ENCODE data around the gene GPHB5.

- no peak for TF ChIP-seq ETV6 (CRISPR knock-in tag; conservative IDR thresholded peaks at IDR 0.05)
- TF ChIP-seq FOXK1 (CRISPR knock-in tag; IDR thresholded peaks at IDR 0.05; ENCODE audit: borderline replicate concordance, low read depth), result no peak
- no peak for TF ChIP-seq JDP2 (CRISPR knock-in tag; IDR thresholded peaks at IDR 0.05; ENCODE audit: borderline replicate concordance)
- no peak for TF ChIP-seq POLR2A (IDR thresholded peaks at IDR 0.05; ENCODE audit: insufficient read depth in 1 of 2, low read depth in 2 of 2, low read length in 2 of 2)
- TF ChIP-seq HCFC1 (IDR thresholded peaks at IDR 0.05; ENCODE audit: low read depth, low read length), result no peak
- TF ChIP-seq ARNT (IDR thresholded peaks at IDR 0.05), result no peak
- TF ChIP-seq JUNB (CRISPR knock-in tag; IDR thresholded peaks at IDR 0.05; ENCODE audit: borderline replicate concordance), result no peak
- no peak for TF ChIP-seq MAZ (IDR thresholded peaks at IDR 0.05; ENCODE audit: borderline replicate concordance, low read depth, low read length)
- no peak for TF ChIP-seq MAZ (CRISPR knock-in tag; IDR thresholded peaks at IDR 0.05; ENCODE audit: low read depth)
- no peak for TF ChIP-seq SIN3B (IDR thresholded peaks at IDR 0.05; ENCODE audit: low read length)
- TF ChIP-seq EZH2 (conservative IDR thresholded peaks at IDR 0.05; ENCODE audit: low read depth, low read length), result no peak
- TF ChIP-seq THAP7 (CRISPR knock-in tag; IDR thresholded peaks at IDR 0.05), result no peak
Measured at GRCh38 chr14:63301891-63302534, 16.7 kb downstream of the GPHB5 start.
